Myocyte (in vitro differentiated cells): ENCODE data around the gene TMCO4. TPM values are rescaled to one million over a fixed set of nuclear protein-coding genes. Genes with fewer than 3 reads are reported as not detected.
"Not testable (repeated sequence)": the region's sequence is repeated elsewhere in the genome, so short reads cannot be mapped to it uniquely, and the experiment has no call there.

Experiments
- DNase-seq: peaks from one replicate; pipeline ENCODE4 v3.0.0-alpha.2; 2012; ENCODE audit warnings: low read depth
- total RNA-seq: library from RNA; depleted of rRNA; stranded (reverse); fragments of >200 nt; gene quantifications from 2 replicates; pipeline ENCODE4 v1.2.3, GENCODE V29; 2014

TMCO4 gene
- total RNA-seq, 1 donor from 2014 or later: 11.0 TPM

- peak; percentile 18 for DNase-seq
Measured at GRCh38 chr1:19814244-19814661, 14.5 kb upstream of the TMCO4 start.

- no peak for DNase-seq
Measured at GRCh38 chr1:19813643-19813960, 13.9 kb upstream of the TMCO4 start.

GRCh38 chr1:19812875-19813642 lies 13.3 kb upstream of the TMCO4 start:
- no peak for DNase-seq

GRCh38 chr1:19811206-19811851 lies 11.6 kb upstream of the TMCO4 start:
- peak; percentile 45 for DNase-seq

GRCh38 chr1:19809044-19809750 lies 9.5 kb upstream of the TMCO4 start:
- DNase-seq: no peak

GRCh38 chr1:19808351-19808750 lies 8.6 kb upstream of the TMCO4 start:
- no peak for DNase-seq

GRCh38 chr1:19804831-19805251 lies 5.1 kb upstream of the TMCO4 start:
- DNase-seq: peak; percentile 66

GRCh38 chr1:19802269-19802668 lies 2.6 kb upstream of the TMCO4 start:
- no peak for DNase-seq

GRCh38 chr1:19800076-19800804 lies 524 bp upstream of the TMCO4 start:
- DNase-seq: peak; percentile 50

- DNase-seq: no peak
Measured at GRCh38 chr1:19798486-19799229, 1.1 kb downstream of the TMCO4 start.

- DNase-seq: no peak
Measured at GRCh38 chr1:19797827-19798226, 1.9 kb downstream of the TMCO4 start.

GRCh38 chr1:19794583-19794982 lies 5.1 kb downstream of the TMCO4 start:
- no peak for DNase-seq

- DNase-seq: peak; percentile 48
Measured at GRCh38 chr1:19793360-19794046, 6.2 kb downstream of the TMCO4 start.

- DNase-seq: no peak
Measured at GRCh38 chr1:19792237-19793002, 7.3 kb downstream of the TMCO4 start.

- DNase-seq: not testable (repeated sequence)
Measured at GRCh38 chr1:19790061-19790975, 9.4 kb downstream of the TMCO4 start.

GRCh38 chr1:19786988-19787423 lies 12.7 kb downstream of the TMCO4 start:
- DNase-seq: no peak

- DNase-seq: no peak
Measured at GRCh38 chr1:19785660-19786059, 14.1 kb downstream of the TMCO4 start.

GRCh38 chr1:19780267-19780877 lies 19.3 kb downstream of the TMCO4 start:
- no peak for DNase-seq
